ENCODE results near the gene SGMS1.

SGMS1 gene

DNA sequence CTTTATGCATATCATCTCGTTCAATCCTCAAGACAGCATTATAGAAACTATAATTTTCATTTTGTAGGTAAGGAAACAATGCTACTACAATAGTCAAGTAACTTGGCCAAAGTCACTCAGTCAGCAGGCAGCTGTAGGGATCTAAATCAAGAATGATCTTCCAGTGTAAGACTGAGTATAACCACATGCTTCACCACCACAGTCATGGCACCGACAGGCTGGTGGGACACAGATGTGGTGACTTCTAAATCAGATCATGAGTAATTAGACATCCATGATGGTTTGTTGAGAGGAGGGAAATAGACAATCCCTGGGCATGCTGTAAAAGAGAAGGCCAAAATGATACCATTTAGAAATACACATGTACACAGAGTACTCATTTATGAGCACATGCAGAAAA is 288.4 kb downstream of the SGMS1 start:
- TF ChIP-seq ZNF274 (IDR thresholded peaks at IDR 0.05; ENCODE audit: low read depth, low read length): no peak
- no peak for TF ChIP-seq SUZ12 (IDR thresholded peaks at IDR 0.05; ENCODE audit: extremely low read depth, insufficient read depth, insufficient read length)
- no peak for TF ChIP-seq YY1 (IDR thresholded peaks at IDR 0.05; ENCODE audit: insufficient read depth, insufficient read length)
- H3K4me1 ChIP-seq (ENCODE audit: insufficient read depth, insufficient read length): no peaks in the 10 kb centered on the region
- H3K36me3 ChIP-seq (ENCODE audit: insufficient read depth, insufficient read length, low read length): peaks cover 7% of the 10 kb centered on the region

DNA sequence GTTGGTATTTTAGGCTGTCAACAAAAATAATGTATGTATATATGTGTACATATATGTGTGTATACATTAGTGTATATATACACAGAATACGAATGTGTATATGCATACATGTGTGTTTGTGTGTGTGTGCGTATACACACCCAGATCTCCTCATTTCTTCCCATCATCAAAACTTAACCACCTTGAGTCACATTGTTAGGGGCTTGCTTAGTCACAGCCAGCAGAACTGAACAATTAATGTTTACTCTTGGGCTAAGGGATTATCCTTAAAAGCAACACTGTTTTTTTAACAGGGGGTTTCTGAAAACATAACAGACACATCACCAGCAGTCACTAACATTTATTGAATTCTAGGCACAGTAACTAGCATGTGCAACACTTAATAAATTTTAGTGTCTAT is 289.5 kb downstream of the SGMS1 start:
- TF ChIP-seq YY1 (IDR thresholded peaks at IDR 0.05; ENCODE audit: insufficient read depth, insufficient read length): no peak
- no peak for TF ChIP-seq ZNF274 (IDR thresholded peaks at IDR 0.05; ENCODE audit: low read depth, low read length)
- no peak for TF ChIP-seq SUZ12 (IDR thresholded peaks at IDR 0.05; ENCODE audit: extremely low read depth, insufficient read depth, insufficient read length)
- H3K9ac ChIP-seq (ENCODE audit: insufficient read length, low read depth): no peak overlapping the region
- H3K4me1 ChIP-seq (ENCODE audit: insufficient read depth, insufficient read length): no peaks in the 10 kb centered on the region
- H3K9me3 ChIP-seq (ENCODE audit: insufficient read depth, low read length): no peaks in the 10 kb centered on the region
- H3K4me3 ChIP-seq (ENCODE audit: insufficient read length, low read depth): no peak overlapping the region
- no peak for DNase-seq (ENCODE audit: low read depth, low spot score)
- no peaks in the 10 kb centered on the region for H3K27me3 ChIP-seq (ENCODE audit: insufficient read depth, insufficient read length)
- no peaks in the 10 kb centered on the region for H3K36me3 ChIP-seq (ENCODE audit: insufficient read depth, insufficient read length, low read length)

More for the DNA sequence above, 288.4 kb downstream of the SGMS1 start:
- DNase-seq (ENCODE audit: low read depth, low spot score): no peak
- Histone ChIP-seq H3K9me3 (ENCODE audit: insufficient read depth, low read length) (no peaks in the 10 kb centered on the region), H3K27me3 (ENCODE audit: insufficient read depth, insufficient read length) (no peaks in the 10 kb centered on the region), H3K9ac (ENCODE audit: insufficient read length, low read depth) (no peak overlapping the region), H3K4me3 (ENCODE audit: insufficient read length, low read depth) (no peak overlapping the region)

DNA sequence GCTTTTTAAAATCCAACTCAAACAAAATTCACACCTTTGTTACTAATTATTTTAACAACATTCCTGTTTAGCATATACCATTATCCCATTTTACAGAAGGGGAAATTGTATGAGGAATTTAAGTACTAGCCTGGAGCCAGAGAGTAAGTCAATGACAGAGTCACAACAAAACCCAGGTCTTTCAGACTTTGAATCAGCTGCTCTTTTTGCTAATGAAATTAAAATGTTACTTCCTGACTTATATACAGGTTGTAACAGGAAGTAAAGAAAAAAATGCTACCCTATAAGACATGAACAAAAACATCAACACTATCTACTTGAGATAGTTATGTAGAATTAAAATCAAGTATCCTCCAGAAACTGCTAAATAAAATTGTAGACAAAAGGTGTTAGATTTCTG is 289.9 kb downstream of the SGMS1 start:
- no peak overlapping the region for H3K9ac ChIP-seq (ENCODE audit: insufficient read length, low read depth)
- no peaks in the 10 kb centered on the region for H3K4me1 ChIP-seq (ENCODE audit: insufficient read depth, insufficient read length)
- H3K27me3 ChIP-seq (ENCODE audit: insufficient read depth, insufficient read length): no peaks in the 10 kb centered on the region
- TF ChIP-seq ZNF274 (IDR thresholded peaks at IDR 0.05; ENCODE audit: low read depth, low read length): no peak
- no peak for TF ChIP-seq SUZ12 (IDR thresholded peaks at IDR 0.05; ENCODE audit: extremely low read depth, insufficient read depth, insufficient read length)
- no peak for TF ChIP-seq YY1 (IDR thresholded peaks at IDR 0.05; ENCODE audit: insufficient read depth, insufficient read length)
- no peak overlapping the region for H3K4me3 ChIP-seq (ENCODE audit: insufficient read length, low read depth)
- no peaks in the 10 kb centered on the region for H3K9me3 ChIP-seq (ENCODE audit: insufficient read depth, low read length)
- H3K36me3 ChIP-seq (ENCODE audit: insufficient read depth, insufficient read length, low read length): no peaks in the 10 kb centered on the region
- no peak for DNase-seq (ENCODE audit: low read depth, low spot score)

DNA sequence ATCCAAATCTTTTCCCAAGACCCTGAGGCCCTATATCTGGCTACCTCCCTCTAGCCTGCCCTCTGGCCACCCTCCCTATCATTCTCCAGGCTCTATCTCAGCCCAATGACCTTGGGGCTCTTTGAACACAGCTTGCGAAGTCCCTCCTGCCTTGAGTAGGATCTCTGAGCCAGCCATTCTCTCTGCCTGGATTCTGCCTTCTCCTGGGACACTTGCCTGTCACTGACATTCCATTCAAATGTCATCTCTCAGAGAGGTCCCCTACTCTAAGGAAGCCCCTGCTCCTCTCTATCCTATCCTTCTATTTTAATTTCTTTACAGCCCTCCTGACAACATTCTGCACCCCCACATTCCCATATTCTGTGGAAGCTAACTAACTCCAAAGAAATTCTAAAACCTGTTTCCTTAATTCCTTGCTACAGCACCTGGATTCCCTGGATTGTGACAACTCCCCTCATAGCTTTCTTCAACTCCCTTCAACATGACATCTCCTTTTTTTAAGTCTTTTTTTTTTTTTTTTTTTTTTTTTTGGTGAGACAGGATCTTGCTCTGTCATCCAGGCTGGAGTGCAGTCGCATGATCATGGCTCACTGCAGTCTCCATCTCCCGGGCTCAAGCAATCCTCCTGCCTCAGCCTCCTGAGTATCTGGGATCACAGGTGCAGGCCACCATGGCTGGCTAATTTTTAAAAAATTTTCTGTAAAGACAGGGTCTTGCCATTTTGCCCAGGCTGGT is 291.5 kb downstream of the SGMS1 start:
- Histone ChIP-seq H3K9me3 (ENCODE audit: insufficient read depth, low read length) (no peaks in the 10 kb centered on the region), H3K9ac (ENCODE audit: insufficient read length, low read depth) (no peak overlapping the region), H3K27me3 (ENCODE audit: insufficient read depth, insufficient read length) (no peaks in the 10 kb centered on the region), H3K36me3 (ENCODE audit: insufficient read depth, insufficient read length, low read length) (no peaks in the 10 kb centered on the region), H3K4me1 (ENCODE audit: insufficient read depth, insufficient read length) (no peaks in the 10 kb centered on the region), H3K4me3 (ENCODE audit: insufficient read length, low read depth) (no peak overlapping the region)
- no peak for DNase-seq (ENCODE audit: low read depth, low spot score)
- TF ChIP-seq ZNF274 (IDR thresholded peaks at IDR 0.05; ENCODE audit: low read depth, low read length) (no peak), SUZ12 (IDR thresholded peaks at IDR 0.05; ENCODE audit: extremely low read depth, insufficient read depth, insufficient read length) (no peak), YY1 (IDR thresholded peaks at IDR 0.05; ENCODE audit: insufficient read depth, insufficient read length) (no peak)

DNA sequence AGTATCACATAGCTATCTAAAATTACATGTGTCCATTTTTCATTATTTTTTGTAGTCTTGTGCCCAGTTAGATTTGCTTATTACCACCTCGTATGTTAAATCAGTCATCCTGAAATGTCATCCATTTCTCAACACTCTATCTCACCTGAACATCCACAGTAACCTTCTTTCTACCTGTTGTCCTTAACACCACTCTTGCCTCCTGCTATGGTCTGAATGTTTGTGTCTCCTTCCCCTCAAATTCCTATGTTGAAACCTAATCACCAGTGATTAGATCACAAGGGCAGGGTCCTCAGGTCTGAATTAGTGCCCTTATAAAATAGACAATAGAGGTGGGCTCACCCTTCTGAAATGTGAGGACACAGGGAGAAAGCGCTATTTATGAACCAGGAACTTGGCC is 292.3 kb downstream of the SGMS1 start:
- DNase-seq (ENCODE audit: low read depth, low spot score): no peak
- no peaks in the 10 kb centered on the region for H3K9me3 ChIP-seq (ENCODE audit: insufficient read depth, low read length)
- no peak overlapping the region for H3K4me3 ChIP-seq (ENCODE audit: insufficient read length, low read depth)
- TF ChIP-seq YY1 (IDR thresholded peaks at IDR 0.05; ENCODE audit: insufficient read depth, insufficient read length): no peak
- no peaks in the 10 kb centered on the region for H3K4me1 ChIP-seq (ENCODE audit: insufficient read depth, insufficient read length)
- H3K27me3 ChIP-seq (ENCODE audit: insufficient read depth, insufficient read length): no peaks in the 10 kb centered on the region
- no peak overlapping the region for H3K9ac ChIP-seq (ENCODE audit: insufficient read length, low read depth)
- no peaks in the 10 kb centered on the region for H3K36me3 ChIP-seq (ENCODE audit: insufficient read depth, insufficient read length, low read length)

DNA sequence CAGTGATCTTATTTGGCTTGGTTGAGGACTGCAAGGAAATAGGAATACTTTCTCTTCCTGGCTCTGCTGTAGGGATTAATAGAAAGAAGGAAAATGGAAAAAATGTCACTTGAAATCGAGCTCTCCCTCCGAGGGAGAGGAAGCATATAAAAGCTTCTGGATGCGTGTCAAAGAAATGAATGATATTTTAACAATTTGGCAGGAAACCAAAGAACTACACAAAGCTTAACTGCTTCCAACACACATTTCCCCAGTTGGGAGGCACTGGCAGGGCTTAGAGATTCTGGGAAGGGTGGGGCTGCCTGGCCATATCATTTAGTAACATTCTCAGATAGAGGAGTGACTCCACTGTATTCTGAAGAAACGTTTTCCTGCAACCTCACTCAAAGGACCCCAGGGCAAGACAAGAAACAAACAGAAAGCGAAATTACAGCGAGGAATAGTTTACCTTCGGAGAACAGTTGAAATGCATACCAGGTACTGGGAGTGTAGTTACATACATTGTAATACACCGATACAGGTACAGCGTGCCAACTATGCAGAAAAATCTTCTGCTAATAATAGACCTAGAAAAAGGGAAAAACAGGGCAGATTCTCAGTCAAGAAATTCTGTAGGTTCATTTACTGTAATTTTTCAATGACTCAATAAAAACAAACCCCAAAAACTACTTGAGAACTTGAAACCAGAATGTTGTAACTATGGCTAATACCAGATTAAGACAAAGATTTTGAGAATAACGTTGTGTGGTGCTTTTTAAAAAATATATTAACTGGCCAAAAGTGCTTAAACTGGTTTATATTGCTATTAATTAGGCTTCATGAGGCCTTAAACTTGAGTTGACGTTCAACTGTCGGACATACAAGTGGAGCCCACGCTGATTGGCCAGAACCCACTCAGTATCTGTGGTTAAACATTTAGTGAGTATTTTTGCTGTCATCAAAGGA is 296.7 kb downstream of the SGMS1 start:
- Histone ChIP-seq H3K9me3 (ENCODE audit: insufficient read depth, low read length) (no peaks in the 10 kb centered on the region), H3K4me3 (ENCODE audit: insufficient read length, low read depth) (no peak overlapping the region), H3K36me3 (ENCODE audit: insufficient read depth, insufficient read length, low read length) (peaks cover 3% of the 10 kb centered on the region), H3K27me3 (ENCODE audit: insufficient read depth, insufficient read length) (no peaks in the 10 kb centered on the region), H3K4me1 (ENCODE audit: insufficient read depth, insufficient read length) (peaks cover 2% of the 10 kb centered on the region), H3K9ac (ENCODE audit: insufficient read length, low read depth) (no peak overlapping the region)
- TF ChIP-seq SUZ12 (IDR thresholded peaks at IDR 0.05; ENCODE audit: extremely low read depth, insufficient read depth, insufficient read length): no peak
- TF ChIP-seq YY1 (IDR thresholded peaks at IDR 0.05; ENCODE audit: insufficient read depth, insufficient read length): no peak
- TF ChIP-seq ZNF274 (IDR thresholded peaks at IDR 0.05; ENCODE audit: low read depth, low read length): no peak
- no peak for DNase-seq (ENCODE audit: low read depth, low spot score)

DNA sequence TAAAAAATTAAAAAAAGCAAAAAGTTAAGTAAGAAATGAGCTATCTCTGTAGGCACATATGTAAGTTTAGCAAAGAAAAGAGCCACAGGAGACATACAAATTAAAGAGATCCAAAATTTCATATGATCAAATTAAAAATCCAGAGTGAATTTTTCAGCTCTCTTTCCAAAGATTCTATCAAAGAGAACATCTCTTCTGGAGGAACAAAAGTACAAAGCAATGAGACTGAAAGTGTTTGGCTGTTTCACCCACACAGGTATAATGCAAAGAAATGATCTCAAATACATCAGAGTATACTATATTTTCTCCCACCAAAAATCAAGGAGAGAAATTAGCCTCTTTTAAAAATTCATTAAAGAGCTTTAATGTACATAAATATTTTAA is 297.6 kb downstream of the SGMS1 start:
- Histone ChIP-seq H3K4me3 (ENCODE audit: insufficient read length, low read depth) (no peak overlapping the region), H3K9ac (ENCODE audit: insufficient read length, low read depth) (no peak overlapping the region), H3K4me1 (ENCODE audit: insufficient read depth, insufficient read length) (peaks cover 2% of the 10 kb centered on the region), H3K27me3 (ENCODE audit: insufficient read depth, insufficient read length) (no peaks in the 10 kb centered on the region), H3K36me3 (ENCODE audit: insufficient read depth, insufficient read length, low read length) (peaks cover 3% of the 10 kb centered on the region), H3K9me3 (ENCODE audit: insufficient read depth, low read length) (no peaks in the 10 kb centered on the region)
- TF ChIP-seq ZNF274 (IDR thresholded peaks at IDR 0.05; ENCODE audit: low read depth, low read length) (no peak), YY1 (IDR thresholded peaks at IDR 0.05; ENCODE audit: insufficient read depth, insufficient read length) (no peak), SUZ12 (IDR thresholded peaks at IDR 0.05; ENCODE audit: extremely low read depth, insufficient read depth, insufficient read length) (no peak)
- no peak for DNase-seq (ENCODE audit: low read depth, low spot score)

All from NT2/D1 (cell line).